DMS 273 (cell line): ENCODE data around the gene LRRC27.
"Not testable (repeated sequence)": the region's sequence is repeated elsewhere in the genome, so short reads cannot be mapped to it uniquely, and the experiment has no call there.

ENCODE experiments used
- DNase-seq: peaks from one replicate; lab custom pipeline; 2025; ENCODE audit not compliant: unreplicated experiment; lab: John Stamatoyannopoulos, UW

LRRC27 gene

GRCh38 chr10:132372516-132373095 lies 40.6 kb downstream of the LRRC27 start:
- no peak for DNase-seq

DNA sequence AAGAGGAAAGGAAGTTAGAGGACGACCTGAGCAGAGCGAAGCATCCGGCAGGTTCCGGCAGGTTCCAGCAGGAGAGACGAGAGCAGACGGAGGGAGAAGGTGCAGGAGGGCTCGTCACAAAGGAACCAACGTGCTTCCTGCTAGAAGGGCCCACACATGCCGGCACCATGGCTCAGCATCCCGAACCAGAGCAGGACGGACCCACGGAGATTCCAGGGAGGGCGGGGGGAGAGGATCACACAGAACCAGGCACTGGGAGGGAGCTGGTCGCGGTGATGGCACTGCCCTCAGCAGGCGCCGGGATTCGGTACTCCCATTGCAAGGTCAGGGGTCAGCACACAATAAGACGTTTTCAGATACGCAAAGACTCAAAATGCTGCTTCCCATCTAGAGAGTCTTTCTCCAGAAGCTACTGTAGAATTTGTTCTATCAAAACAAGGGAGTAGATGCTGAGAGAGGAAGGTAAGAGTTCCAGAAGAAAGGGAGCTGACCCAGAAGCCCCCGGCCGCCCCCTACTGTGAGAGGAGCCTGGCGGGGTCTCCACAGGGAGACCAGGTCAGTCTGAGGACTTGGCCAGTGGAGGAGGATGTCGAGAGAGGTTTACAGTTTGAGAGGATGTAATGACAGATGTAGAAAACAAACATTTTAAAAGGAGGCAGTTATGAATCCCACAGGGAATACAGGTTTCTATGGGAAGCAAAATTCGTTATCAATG lies 41.4 kb downstream of the LRRC27 start:
- DNase-seq: no peak

DNA sequence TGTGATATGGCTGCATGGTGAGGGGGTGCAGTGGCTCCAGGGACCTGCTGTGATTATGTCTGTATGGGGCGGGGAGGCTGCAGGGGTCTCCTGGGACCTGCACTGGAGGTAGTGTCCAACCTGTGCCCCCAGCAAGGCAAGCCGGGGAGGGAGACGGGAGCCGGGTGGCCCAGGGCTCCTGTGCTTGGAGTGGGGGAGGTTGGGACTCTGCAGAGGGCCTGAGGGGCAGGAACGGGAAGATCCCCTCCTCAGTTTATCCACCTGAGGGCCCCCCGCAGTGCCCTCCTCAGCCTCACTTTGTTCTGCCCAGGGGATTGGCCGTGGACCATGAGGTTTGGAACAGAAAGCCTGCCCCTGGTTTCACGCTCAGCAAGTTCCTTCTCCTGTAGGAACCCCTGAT lies 42.2 kb downstream of the LRRC27 start:
- no peak for DNase-seq

DNA sequence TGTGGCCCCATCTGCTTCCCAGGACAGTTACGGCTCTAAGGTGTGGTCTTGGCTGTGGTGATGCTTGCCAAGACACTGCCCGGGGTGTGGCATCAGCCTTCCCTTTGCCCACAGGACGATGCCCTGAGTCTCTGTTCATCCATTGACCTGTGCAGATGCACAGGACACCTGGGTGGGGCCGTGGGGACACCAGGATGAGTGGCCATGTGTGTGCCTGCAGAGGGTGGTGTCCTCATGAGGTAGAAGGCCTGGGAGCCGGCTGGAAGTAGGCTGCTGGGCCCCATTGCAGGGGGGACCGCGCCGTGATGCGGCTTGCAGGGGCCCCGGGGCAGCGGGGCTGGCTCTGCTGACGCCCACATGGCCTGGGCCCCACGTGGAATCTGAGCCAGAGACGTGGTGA lies 42.6 kb downstream of the LRRC27 start:
- DNase-seq: no peak

DNA sequence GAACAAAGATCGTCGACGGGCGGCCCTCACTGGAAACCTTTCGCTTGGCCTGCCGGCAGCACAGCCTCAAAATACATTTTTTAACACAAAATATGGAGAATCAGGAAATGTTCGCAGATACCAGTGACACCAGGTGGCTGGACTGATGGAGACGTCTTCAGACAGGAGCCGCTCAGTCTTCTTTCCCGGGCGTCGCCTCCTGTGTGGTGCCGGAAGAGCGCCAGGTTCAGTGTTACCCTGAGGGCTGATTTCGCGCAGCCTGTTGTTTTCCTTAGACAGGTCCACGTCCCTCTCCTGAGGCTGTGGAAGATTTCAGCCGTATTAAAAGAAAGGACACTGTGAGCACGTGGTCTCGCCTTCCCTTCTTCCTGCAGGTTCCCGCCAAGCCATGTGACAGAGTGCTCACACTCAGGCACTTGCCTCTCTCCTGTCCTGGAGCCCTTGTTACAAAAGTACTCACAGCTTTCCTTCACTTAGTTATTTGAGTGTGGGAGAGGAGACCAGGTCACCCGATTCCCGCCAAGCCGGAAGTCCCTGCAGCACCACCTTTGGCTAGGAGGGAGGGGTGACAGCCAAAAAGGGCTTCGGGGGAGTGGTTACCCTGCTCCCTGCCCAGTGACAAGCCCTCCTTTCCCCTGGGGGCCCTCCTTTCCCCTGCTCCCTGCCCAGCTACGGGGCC lies 43.3 kb downstream of the LRRC27 start:
- DNase-seq: no peak

DNA sequence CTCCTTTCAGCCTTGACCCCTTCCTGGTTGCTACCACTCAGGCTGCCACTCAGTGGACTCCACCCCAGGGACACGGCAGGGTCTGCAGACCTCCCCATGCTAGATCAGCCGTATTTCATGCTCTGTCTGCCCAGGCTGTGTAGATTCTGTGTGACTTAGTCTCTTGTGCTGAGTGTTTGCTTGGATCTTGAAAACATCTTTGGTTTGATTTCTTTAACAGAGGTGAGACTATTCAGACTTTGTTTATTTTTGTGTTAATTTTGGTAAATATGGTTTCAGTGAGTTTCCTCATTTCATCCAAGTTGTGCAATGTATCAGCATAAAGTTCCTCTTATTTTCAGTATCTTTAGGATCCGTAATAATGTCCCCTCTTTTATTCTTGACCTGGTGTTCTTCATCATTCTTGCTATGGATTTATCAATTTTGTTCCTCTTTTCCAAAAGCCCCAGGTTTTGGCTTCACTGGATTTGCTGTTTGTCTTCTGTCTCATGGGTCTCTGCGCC lies 43.9 kb downstream of the LRRC27 start:
- no peak for DNase-seq

DNA sequence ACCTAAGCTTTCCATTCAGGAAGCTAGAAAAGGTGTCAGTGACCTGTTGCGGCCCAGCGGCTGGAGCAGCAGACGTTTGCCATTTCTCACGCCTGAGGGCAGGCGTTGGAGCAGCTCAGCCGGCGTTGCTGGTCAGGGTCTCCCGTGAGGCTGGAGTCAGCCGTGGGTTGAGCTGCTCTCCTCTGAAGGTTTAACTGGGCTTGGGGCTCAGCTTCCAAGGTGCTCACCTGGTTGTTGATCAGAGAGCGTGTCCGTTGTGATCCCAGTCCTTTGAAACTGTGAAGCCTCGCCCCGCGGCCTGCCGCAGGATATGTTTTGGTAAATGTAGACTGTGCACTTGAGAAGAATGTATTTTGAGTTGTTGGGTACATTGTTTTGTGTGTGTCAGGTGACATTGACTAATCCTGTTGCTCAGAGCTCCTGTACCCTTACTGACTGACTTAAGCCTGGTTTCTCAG lies 44.4 kb downstream of the LRRC27 start:
- no peak for DNase-seq

DNA sequence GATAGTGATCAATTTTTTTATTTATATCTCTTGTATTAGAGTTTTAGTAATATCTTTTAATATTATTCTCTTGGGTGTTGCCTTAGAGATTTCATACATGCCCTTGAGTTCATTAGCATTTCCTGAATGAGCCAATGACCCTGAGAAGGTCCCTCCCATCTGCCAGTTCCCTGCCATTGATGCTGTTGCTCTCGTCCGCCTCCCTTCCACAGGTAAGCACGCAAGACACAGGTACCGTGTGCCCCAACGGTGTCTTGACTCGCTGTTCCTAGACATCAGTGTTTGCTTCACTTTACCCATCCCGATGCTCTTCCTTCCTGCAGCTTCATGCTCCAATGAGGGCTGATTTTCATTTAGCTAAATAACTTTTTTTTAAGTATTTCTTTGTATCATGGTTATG lies 45.3 kb downstream of the LRRC27 start:
- no peak for DNase-seq

GRCh38 chr10:132379026-132379425 lies 47.0 kb downstream of the LRRC27 start:
- not testable (repeated sequence) for DNase-seq

GRCh38 chr10:132380986-132381385 lies 49.0 kb downstream of the LRRC27 start:
- DNase-seq: not testable (repeated sequence)

DNA sequence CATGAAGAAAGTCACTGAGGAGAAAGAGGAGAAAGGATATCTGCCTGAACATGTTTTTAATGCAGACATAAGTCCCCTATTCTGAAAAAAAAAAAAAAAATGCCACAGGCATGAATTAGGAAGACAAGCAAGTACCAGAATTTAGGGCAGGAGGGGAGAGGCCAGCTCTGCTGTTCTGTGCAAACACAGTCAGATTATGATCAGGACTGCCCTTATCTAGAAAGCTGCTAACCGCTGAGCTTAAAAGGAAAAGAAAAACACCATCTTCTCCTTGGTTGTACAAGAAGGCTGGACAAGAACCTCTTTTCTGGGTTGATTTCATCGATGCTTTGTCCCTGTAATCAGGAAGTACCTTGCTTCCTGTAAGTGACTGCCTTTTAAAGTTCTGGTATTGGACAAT lies 49.7 kb downstream of the LRRC27 start:
- no peak for DNase-seq

- DNase-seq: no peak
Measured at GRCh38 chr10:132382231-132382922, 50.4 kb downstream of the LRRC27 start.

DNA sequence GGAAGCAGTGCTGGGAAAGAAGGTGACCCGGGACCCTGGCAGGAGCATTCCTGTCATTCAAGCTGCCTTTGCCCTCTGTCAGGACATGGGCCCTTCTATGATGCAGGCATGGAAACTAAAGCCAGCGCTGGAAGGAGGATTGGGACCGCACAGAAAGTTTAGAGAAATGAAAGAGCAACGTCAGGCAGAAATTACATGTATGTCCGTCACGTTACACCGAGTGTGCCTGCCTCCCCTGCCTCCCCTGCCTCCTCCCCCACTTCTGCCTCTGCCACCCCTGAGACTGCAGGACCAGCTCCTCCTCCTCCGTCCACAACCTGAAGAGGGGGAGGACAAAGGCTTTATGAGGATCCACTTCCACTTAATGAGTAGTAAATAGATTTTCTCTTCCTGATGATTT lies 51.1 kb downstream of the LRRC27 start:
- no peak for DNase-seq

- no peak for DNase-seq
Measured at GRCh38 chr10:132383751-132384196, 51.8 kb downstream of the LRRC27 start.

GRCh38 chr10:132384618-132385388 lies 52.8 kb downstream of the LRRC27 start:
- no peak for DNase-seq

DNA sequence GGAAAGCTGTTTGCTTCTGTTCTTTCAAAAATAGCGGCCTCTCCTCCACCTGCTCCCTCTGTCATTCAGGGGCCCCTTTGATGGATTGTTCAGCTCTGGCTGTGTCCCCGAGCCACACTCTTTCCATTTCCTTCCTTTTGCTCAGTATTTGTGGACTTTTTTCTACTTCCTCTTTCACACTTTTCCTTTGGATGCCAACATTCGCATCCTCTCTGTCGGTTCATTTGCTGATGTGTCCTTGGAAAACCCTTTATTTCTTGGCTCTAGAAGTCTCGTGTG lies 53.3 kb downstream of the LRRC27 start:
- DNase-seq: no peak

- DNase-seq: no peak
Measured at GRCh38 chr10:132385721-132386418, 53.9 kb downstream of the LRRC27 start.

DNA sequence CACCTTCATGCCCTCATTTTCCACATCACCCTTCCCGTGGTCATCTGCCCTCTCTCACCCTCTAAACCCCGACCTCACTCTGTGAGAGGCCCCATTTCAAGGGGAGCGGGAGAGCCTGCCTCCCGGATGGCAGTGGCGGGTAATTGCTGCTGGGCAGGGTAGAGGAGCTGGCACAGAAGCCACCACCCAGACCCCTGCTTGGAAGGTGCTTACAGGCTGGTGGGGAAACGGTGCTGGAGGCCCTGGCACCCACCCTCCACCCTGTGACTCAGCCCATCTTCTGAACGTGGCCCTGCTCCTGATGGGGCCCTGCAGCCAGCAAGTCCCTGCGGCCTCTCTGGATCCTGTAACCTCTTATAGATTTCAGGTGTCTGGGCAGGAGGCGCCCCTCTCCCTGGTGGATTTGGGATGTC lies 54.4 kb downstream of the LRRC27 start:
- DNase-seq: no peak

DNA sequence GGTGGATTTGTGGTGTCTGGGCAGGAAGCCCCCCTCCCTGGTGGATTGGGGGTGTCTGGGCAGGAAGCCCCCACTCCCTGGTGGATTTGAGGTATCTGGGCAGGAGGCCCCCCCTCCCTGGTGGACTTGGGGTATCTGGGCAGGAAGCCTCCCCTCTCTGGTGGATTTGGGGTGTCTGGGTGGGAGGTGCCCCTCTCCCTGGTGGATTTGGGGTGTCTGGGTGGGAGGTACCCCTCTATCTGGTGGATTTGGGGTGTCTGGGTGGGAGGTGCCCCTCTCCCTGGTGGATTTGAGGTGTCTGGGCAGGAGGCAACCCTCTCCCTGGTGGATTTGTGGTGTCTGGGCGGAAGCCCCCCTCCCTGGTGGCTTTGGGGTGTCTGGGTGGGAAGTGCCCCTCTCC lies 54.9 kb downstream of the LRRC27 start:
- not testable (repeated sequence) for DNase-seq

DNA sequence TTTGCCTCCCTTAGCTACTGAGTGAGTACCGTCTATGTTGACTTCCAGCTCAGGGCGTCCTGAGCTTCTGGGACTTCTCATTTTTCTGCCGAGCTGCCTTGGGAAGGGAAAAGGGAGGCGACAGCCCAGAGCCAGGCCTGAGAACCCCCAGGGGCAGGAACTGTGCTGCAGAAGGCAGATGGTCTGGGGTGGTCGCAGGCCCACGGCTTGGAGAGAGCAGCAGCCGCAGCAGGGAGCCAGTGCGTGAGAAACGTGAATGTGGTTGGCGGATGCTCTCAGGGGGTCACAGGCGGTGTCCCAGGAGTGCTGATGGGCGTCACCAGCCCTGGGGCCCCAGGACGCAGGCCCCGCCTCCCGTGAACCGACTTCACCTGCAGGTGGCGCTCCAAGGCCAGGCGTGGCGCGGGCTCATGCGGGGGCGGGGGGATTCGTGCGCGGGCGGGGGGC lies 55.8 kb downstream of the LRRC27 start:
- peak; percentile 73 for DNase-seq
